HG03457 (cell line): ENCODE data around the gene STAU1.
"Not testable (repeated sequence)": the region's sequence is repeated elsewhere in the genome, so short reads cannot be mapped to it uniquely, and the experiment has no call there.

Experiments used
- ATAC-seq: cut with Tn5 transposase; IDR thresholded peaks from one replicate; pipeline ENCODE4 v1.9.1; 2021; ENCODE audit warnings: moderate number of reproducible peaks; ENCODE audit not compliant: unreplicated experiment

Gene STAU1

DNA sequence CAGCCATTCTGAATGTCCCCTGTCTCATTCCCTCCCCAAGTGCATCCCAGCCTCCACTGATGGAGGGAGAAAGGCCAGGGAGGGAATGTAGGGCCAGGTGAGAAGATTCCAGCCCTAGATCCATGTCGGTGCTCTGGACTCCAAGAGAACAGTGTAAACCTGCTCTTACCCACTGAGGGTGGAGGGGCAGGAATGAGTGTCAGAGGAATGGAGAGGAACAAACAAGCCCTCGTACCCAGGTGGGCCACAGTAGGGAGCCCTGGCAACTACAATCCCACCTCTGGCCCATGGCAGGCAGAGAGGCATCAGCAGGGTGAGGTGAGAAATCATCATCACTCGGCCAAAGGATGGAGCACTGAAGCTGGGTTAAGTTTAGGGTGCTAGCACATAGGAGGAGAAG is 54.6 kb downstream of the STAU1 start:
- ATAC-seq = no peak

DNA sequence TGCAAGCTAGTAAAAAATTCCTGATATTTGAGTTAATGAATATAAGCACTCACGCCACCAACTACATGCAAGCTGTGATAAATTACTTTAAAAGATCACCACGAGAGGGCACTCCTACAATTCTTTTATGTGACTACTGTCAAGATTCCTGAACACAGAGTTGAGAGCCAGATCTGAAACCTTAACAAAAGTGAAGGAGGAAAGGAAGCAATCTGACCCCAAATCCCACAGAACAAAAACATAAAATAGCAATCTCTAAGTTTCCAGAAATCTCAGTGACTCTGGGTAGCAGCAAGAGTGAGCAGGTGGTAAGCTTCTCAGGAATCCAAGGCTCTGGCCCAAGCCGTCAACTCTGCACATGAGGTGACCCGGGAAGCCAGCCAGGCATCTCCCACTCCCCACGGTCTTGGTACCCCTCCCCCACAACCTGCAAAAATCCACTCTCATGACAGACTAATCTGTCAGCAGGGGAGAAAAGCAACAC is 55.1 kb downstream of the STAU1 start:
- no peak for ATAC-seq

- no peak for ATAC-seq
Measured at GRCh38 chr20:49123982-49124381, 64.2 kb downstream of the STAU1 start.

DNA sequence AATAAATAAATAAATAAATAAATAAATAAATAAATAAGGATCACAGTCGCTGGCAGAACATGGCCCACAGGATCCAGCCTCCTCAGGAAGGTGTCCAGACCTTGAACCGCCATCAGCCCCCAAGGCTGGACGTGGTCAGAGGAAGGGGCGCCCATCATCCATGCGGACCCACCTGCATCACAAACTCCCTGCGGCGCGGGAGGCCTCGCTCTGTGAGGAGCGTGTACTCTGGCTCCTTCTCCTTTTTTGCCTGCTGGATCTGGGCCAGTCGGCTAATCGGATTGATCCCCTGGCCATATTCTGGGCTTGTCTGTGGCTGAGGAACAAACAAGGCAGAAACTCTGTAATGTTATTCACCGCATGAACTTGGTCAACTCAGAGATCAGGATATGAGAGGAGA is 65.2 kb downstream of the STAU1 start:
- no peak for ATAC-seq

DNA sequence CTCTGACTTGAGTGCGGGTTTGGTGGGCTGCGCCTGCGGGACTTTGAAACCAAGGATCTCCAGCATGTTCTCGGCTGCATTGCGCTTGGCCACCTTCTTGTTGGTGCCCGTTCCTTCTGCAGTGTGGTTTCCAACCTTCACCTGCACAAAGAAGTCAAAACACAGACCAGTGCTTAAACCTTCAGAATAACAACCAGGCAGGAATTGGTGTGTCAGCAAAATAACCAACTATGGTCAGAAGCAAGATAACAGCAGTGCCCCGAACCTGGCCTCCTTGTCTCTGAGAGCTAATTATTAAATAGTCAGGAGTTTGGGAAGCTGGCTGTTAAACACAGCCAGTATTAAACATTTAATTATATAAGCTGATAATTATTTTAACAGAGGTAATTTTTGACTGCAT is 68.1 kb downstream of the STAU1 start:
- ATAC-seq = no peak

GRCh38 chr20:49118307-49118706 is 69.8 kb downstream of the STAU1 start:
- ATAC-seq = no peak

GRCh38 chr20:49115564-49115963 is 72.6 kb downstream of the STAU1 start:
- ATAC-seq = no peak

GRCh38 chr20:49112596-49113274 is 75.4 kb downstream of the STAU1 start:
- ATAC-seq = no peak

DNA sequence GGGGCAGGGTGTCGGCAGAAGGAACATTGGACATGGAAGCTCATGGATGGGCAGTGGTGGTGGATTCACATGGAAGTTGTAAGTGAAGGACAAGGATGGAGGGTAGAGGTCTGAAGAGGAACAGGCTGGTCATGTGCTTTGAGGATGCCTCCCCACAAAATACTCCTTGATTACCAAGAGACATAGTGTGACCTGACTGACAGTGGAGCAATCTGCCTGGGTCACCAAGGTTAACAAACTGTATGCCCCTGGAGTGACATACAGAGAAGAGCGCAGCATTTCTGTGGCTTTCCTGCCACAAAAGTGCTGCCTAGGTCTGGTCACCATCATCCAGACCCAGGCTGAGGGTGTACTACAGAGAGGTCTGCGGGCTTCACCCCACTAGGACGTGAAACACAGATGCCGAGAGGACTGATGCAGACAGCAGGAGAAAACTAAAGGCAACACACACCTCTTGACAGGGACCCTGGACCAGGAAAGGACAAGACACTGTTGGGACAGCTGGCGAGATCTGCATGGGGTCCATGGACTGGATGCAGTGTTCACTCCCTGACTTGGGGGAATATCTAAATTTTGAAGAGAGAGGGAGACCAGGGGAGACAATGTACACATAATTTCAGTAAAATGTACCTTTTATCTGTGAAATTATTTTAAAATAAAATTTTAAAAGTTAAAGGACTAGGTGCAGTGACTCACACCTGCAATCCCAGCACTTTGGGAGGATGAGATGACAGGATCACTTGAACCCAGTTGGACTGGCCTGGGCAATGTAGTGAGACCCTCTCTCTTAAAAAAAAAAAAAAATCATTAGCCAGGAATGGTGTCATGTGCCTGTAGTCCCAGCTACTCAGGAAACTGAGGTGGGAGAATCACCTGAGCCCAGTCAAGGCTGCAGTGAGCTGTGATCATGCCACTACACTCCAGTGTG is 77.1 kb downstream of the STAU1 start:
- no peak for ATAC-seq

GRCh38 chr20:49106328-49106727 is 81.8 kb downstream of the STAU1 start:
- no peak for ATAC-seq

GRCh38 chr20:49104979-49105547 is 83.1 kb downstream of the STAU1 start:
- not testable (repeated sequence) for ATAC-seq

- no peak for ATAC-seq
Measured at GRCh38 chr20:49104365-49104648, 83.8 kb downstream of the STAU1 start.

- no peak for ATAC-seq
Measured at GRCh38 chr20:49103647-49104364, 84.3 kb downstream of the STAU1 start.

DNA sequence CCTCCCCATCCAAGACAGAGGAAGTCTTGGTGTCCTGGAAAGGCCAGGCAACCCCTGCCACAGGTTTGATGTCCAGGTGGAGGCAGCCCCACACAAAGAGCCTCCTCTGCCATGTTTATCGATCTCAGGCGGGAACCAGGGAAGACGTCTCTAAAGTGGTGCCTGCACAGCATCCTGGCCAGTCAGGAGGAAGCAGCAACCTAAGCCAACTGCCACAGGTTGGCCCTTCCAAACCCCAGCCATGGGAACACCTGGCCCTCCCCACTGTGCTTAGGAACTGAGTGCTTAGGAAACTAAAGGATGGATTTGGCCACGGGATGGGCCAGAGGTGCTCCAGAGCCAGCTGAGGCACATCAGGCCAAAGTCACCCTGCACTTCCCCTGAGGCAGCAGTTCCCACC is 85.1 kb downstream of the STAU1 start:
- no peak for ATAC-seq

GRCh38 chr20:49100972-49101371 is 87.2 kb downstream of the STAU1 start:
- no peak for ATAC-seq

DNA sequence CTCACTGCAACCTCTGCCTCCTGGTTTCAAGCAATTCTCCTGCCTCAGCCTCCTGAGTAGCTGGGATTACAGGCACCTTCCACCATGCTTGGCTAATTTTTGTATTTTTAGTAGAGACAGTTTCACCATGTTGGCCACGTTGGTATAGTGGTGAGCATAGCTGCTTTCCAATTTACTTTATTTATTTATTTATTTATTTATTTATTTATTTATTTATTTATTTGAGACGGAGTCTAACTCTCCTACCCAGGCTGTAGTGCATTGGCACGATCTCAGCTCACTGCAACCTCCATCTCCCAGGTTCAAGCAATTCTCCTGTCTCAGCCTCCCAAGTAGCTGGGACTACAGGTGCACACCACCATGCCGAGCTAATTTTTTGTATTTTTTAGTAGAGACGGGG is 87.8 kb downstream of the STAU1 start:
- not testable (repeated sequence) for ATAC-seq

DNA sequence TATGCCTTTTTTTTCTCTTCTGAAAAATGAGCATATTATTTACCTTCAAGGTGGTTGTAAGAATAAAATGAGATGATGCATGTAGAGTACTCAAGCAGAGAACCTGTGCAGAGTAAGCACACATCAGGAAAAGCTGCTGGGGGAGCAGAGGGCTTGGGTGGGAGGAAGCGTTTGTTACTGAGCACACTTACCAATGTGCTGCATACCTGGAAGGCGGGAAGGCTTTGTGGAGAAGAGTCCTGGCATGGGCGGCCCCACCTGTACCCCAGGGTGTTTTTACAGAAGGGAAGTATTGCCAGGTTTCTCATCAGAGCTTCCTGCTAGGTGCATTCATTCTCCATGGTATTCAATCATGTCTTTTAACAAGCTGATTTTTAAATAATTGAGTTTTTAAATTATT is 89.1 kb downstream of the STAU1 start:
- ATAC-seq = no peak

GRCh38 chr20:49098136-49098535 is 90.0 kb downstream of the STAU1 start:
- no peak for ATAC-seq

DNA sequence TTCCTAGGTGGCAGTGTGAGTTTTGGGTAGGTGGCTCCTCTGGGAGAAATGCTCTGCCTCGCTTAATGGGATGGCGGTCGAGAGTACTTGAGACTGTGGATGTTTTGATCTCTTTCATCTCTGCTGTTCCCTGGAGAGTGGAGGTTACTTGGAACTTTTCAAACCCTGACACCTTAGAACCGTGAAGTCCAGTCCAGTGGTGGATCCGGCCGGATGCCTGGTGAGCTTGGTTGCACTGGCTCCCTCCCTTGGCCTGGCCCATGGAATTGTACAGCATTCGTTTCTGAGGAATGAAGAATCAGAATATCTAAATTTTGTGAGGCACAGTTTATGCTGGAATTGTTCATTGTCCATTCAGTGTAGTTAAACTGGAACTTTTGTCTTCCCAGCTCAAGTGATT is 91.0 kb downstream of the STAU1 start:
- ATAC-seq = no peak

GRCh38 chr20:49096203-49096730 is 91.9 kb downstream of the STAU1 start:
- no peak for ATAC-seq

DNA sequence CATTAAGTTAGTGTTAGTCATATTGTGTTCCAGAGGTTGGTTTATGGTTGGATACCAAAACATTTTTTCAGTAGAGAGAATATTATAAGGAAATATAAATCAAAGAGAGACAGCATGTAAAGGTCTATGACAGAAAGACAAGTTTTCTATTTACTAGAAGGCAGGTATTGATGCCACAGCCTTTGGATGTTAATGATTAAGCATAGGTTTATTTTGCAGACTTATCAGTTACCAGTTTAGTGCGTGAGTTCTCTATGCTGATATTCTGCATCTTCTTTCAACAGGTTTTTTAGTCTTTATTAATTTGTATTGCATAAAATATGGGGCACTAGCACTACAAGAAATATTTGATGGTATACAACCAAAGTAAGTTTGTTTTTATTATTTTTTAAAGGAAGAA is 96.4 kb downstream of the STAU1 start:
- no peak for ATAC-seq
